HG02588 (cell line): ENCODE results near the gene RNLS.

ENCODE experiments used
- ATAC-seq: cut with Tn5 transposase; IDR thresholded peaks from one replicate; pipeline ENCODE4 v1.9.1; 2021; ENCODE audit warnings: mild to moderate bottlenecking, moderate library complexity; ENCODE audit not compliant: unreplicated experiment

RNLS gene

GRCh38 chr10:88439932-88440331 lies 143.2 kb downstream of the RNLS start:
- ATAC-seq, result no peak

- no peak for ATAC-seq
Observed at GRCh38 chr10:88437411-88437810, 145.7 kb downstream of the RNLS start.

DNA sequence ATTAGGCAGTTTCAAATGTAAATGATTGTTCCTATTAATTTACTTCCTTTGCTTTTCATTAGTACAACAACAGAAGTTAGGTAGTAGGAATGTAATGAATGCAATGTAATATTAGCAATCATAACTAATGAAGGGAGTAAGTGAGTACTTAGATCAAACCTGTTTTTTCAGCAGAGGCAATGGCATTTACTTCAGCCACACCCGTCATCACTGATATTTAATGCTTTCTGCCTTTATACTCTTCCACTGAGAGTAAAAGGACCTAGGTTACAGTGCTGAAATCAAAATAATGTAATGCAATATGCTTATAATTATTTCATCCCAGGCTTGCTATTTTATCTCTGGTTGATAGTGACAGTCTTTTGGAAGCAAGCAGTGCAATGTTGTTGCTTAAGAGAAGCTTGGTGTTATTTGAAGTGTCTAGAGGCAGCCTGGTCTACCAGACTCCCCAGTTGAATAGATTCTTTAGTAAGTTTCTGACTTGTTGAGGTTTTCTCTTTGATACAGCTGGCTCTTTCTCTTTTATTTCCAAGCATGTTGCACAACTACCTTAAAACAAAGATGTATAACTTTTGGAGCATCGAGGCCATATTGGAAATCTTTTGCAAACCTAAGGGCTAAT lies 149.4 kb downstream of the RNLS start:
- no peak for ATAC-seq

DNA sequence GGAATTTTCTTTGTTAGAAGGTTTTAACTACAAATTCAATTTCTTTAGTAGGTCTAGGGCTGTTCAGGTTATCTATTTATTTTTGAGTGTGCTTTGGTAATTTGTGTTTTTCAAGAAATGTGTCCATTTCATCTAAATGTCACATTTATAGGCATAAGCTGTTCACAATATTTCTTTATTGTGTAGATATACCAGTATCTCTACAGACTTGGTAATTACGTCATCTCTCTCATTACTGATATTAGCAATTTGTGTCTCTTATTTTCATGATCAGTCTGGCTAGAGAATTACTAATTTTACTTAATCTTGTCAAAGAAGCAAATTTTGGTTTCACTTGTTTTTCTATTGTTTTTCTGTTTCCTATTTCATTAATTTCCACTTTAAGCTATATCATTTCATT lies 152.0 kb downstream of the RNLS start:
- ATAC-seq, result no peak

- ATAC-seq, result no peak
Observed at GRCh38 chr10:88428976-88429375, 154.1 kb downstream of the RNLS start.

- no peak for ATAC-seq
Observed at GRCh38 chr10:88428442-88428841, 154.7 kb downstream of the RNLS start.

- no peak for ATAC-seq
Observed at GRCh38 chr10:88427024-88427423, 156.1 kb downstream of the RNLS start.

DNA sequence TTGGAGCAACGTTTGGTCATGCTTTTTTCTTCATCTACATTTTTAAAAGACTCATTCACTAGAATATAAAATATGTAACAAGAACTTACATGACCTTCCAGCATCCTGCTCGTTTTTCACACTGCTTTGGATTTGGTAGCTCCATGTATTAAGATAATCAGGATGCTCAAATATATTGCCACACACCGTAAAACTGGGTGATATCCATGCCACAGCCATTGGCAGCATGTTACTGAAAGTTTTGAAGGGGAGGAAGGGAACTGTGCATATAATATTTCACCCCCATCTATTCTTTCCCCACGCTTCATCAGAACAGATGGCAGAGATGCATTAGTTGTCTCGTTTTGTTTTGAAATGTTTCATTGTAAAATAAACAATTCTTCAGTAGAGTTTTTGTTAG lies 158.2 kb downstream of the RNLS start:
- ATAC-seq, result no peak

- no peak for ATAC-seq
Observed at GRCh38 chr10:88423732-88424131, 159.4 kb downstream of the RNLS start.

- no peak for ATAC-seq
Observed at GRCh38 chr10:88421590-88421989, 161.5 kb downstream of the RNLS start.

- ATAC-seq, result no peak
Observed at GRCh38 chr10:88418871-88419270, 164.2 kb downstream of the RNLS start.

DNA sequence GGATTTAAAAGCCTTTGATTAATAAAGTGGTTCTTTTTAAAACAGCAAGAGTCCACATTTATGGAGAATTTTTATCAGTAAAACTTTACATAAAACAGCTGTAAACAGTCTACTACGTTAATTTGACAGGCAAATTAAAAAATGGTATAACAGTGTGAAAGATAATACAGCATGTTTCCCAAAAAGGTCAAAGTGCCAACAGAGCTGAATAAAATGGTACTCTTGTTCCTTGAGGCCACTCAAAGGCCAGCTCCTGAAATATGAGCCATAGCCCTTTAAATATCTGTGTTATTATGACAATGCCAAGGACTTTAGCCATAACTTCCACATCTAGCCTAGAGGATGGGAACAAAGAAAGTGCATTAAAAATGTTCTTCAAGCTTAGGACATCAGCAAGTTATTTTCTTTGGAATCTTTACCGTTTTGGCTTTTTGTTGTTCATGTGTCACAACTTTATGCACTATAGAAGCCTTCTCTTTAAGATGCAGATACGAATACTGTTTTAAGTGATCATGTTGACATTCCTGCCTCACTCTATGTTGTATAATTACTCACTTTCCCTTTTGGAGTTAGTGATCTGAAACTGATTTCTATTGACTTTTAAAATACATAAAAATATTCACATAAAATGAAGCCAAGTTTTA lies 165.6 kb downstream of the RNLS start:
- ATAC-seq, result no peak

DNA sequence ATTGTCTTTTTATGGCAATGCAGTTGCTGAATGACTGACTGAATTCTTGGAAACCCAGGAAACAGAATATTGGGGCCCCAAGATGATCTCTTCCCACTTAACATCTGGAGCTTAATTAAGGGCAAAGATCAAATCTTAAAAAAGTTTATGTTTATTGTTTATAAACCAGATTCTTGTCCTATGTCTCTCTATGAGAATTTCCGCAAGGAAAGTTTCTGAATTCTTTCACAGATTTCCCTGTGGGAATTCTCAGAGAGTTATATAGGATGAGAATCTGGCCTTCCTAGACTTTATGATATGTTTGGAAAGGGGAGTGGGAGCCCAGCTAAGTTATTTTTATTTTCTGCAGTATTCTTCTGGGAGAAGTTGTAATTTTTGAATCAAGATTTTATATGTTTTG lies 166.3 kb downstream of the RNLS start:
- no peak for ATAC-seq

DNA sequence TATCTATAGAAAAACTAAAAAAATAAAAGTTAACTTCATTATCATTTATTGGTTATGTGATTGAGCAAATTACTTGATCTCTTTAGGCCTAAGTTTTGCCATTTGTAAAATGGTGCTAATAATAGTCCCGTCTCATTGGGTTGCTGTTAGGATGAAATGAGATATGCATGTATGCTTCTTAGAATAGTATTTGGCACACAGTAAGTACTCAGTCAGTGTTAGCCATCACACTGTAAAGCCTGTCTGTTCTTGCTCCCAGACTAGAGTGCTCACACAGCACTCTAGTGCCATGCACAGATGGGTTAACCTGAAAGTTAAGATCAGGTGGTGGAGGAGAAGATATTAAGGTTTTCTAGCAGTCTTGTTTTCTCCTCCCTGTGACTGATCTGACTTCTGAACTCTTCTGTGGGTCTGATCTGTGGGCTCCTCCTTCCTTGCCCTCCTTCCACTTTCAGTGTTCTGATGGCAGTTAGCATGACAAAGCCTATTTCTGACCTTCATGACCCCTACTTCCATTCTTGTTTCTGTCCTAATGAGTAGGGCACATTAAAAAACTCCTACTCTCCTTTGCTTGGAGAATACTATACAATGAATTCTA lies 167.5 kb downstream of the RNLS start:
- no peak for ATAC-seq

- no peak for ATAC-seq
Observed at GRCh38 chr10:88413412-88413811, 169.7 kb downstream of the RNLS start.

DNA sequence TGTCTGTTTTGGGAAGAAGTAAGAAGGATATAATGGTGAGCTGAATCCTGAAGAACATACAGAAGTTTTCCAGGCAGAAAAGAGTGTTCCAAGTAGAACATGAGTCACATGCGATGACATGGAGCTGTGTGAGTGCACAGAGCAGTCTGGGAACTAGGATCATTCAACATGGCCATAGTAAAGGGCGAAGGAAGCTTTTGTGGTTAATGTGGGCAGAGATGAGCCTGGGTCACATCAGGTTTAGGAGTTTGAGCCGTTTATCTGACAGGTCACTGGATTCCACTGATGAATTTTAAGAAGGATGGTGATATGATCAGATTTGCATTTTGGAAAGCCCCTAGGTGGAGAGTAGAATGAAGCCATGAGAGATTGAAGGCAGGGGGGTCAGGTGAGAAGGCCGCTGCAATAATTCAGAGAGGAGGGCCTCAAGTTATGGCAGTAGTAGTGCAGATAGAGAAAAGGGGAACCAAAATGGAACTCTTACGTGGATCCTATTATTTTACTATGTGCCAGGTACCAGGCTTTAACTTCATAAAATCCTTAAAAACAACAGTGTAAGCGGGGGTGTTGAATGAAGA lies 171.3 kb downstream of the RNLS start:
- no peak for ATAC-seq

- no peak for ATAC-seq
Observed at GRCh38 chr10:88409824-88410223, 173.3 kb downstream of the RNLS start.

- no peak for ATAC-seq
Observed at GRCh38 chr10:88409236-88409635, 173.9 kb downstream of the RNLS start.

GRCh38 chr10:88408096-88408495 lies 175.0 kb downstream of the RNLS start:
- ATAC-seq, result no peak

DNA sequence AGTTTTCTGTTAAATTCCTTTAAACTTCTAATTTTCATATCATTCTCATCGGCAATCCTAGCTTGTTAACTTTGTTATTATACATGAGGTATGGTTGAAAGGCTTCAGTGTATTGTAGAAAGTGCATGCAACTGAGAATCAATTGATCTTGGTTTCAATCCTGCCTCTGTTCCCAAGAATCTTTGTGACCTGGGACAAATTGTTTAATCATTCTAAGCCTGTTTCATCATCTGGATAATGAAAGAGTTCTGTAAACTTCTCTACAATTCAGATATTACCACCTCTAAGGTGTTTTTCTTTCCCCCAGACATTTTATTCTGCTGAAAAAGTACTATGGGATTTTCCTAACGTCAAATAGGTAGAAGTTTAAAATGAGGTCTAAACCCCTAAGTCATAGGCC lies 179.0 kb downstream of the RNLS start:
- ATAC-seq, result no peak

- ATAC-seq, result no peak
Observed at GRCh38 chr10:88401671-88402347, 181.3 kb downstream of the RNLS start.

DNA sequence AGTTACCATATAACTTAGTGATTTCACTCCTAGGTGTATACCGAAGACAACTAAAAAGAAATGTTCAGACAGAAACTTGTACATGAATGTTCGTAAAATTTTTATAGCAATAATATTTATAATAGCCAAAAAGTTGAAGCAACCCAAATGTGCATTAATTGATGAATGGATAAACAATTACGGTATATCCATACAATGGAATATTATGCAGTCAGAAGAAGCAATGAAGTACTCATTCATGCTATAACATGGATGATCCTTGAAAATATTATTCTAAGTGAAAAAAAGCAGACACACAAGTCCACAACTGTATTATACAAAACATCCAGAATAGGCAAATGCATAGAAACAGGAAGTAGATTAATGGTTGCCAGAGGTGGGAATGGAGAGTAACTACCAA lies 183.9 kb downstream of the RNLS start:
- ATAC-seq, result no peak
